Panc1 (cell line): ENCODE measurements around the gene AKAP13. TPM values are rescaled to one million over a fixed set of nuclear protein-coding genes. Genes with fewer than 3 reads are reported as not detected.

Source experiments
- ATAC-seq: fragments of 200-7000 bp; cut with Tn5 transposase; 2 replicates; pipeline ENCODE4 v1.9.1; 2020; ENCODE audit warnings: mild to moderate bottlenecking, moderate library complexity
- BruUV-seq: library from RNA; stranded (reverse); fragments of 400-500 nt; replicated peaks from 2 replicates; lab custom pipeline; 2021; lab: Mats Ljungman, UMichigan
- CTCF ChIA-PET: fragments of 300-600 bp; sonication (Branson Sonifier 250); formaldehyde crosslinking; loops from one replicate; lab custom pipeline; 2022; ENCODE audit warnings: antibody characterized with exemption; lab: Charles Lee
- POLR2A ChIA-PET: fragments of 300-600 bp; sonication (Branson Sonifier 250); formaldehyde crosslinking; loops from one replicate; lab custom pipeline; 2022; ENCODE audit warnings: antibody characterized with exemption; lab: Charles Lee
- DNase-seq: peaks from one replicate; pipeline ENCODE4 v3.0.0-alpha.2; 2010; ENCODE audit warnings: low read depth, low spot score
- H3K27ac ChIP-seq: 2 replicates; pipeline ENCODE4 v1.5.1; 2011; ENCODE audit warnings: mild to moderate bottlenecking, low read length, inconsistent platforms
- H3K27me3 ChIP-seq: fragments of 200-500 bp; sonication (Bioruptor generic); 2 replicates; pipeline ENCODE4 v1.6.0; 2014; ENCODE audit warnings: low read length, inconsistent platforms; ENCODE audit not compliant: control insufficient read depth, insufficient read depth
- H3K36me3 ChIP-seq: fragments of 200-500 bp; sonication (Bioruptor generic); 2 replicates; pipeline ENCODE4 v1.5.1; 2014; ENCODE audit warnings: inconsistent platforms, mild to moderate bottlenecking, low read length, moderate library complexity; ENCODE audit not compliant: control insufficient read depth, insufficient read depth
- H3K4me1 ChIP-seq: 2 replicates; pipeline ENCODE4 v1.5.1; 2011; ENCODE audit warnings: inconsistent platforms, mild to moderate bottlenecking, low read length, moderate library complexity; ENCODE audit not compliant: control insufficient read depth, insufficient read depth
- H3K4me3 ChIP-seq, 2 experiments: 2 replicates each; pipeline ENCODE4 v1.5.1; 2011 to 2012; ENCODE audit warnings: low read depth in 2 of 2, low read length in 2 of 2, mild to moderate bottlenecking in 2 of 2, inconsistent platforms in 1 of 2, moderate library complexity in 1 of 2
- H3K9me3 ChIP-seq: fragments of 200-500 bp; sonication (Bioruptor generic); 2 replicates; pipeline ENCODE4 v1.5.1; 2014; ENCODE audit warnings: low read depth, mild to moderate bottlenecking, inconsistent platforms, low read length, moderate library complexity; ENCODE audit not compliant: control insufficient read depth, insufficient read depth
- POLR2AphosphoS5 ChIP-seq: IDR thresholded peaks from 2 replicates; pipeline ENCODE4 v1.6.1; 2012; ENCODE audit warnings: mild to moderate bottlenecking, low read depth, low read length, moderate library complexity
- SIN3A ChIP-seq: IDR thresholded peaks from 2 replicates; pipeline ENCODE4 v1.6.1; 2012; ENCODE audit warnings: low read depth, mild to moderate bottlenecking, low read length, moderate library complexity, borderline replicate concordance; ENCODE audit not compliant: insufficient read depth
- TCF7L2 ChIP-seq: IDR thresholded peaks from 2 replicates; pipeline ENCODE4 v1.6.1; 2011; ENCODE audit warnings: mild to moderate bottlenecking, low read depth, low read length, inconsistent platforms
- in situ Hi-C: cut with HindIII; loops from 2 replicates; pipeline ENCODE4 v1.10.0; 2016; ENCODE audit warnings: low sequenced_read_pairs, low pct_unique_long_range_greater_than_20kb
- intact Hi-C: fragments of 100-400 bp; cut with micrococcal nuclease; formaldehyde crosslinking; loops from one replicate; pipeline ENCODE4 v1.10.0; 2022; ENCODE audit not compliant: unreplicated experiment
- total RNA-seq: library from RNA; stranded (reverse); gene quantifications from one replicate; pipeline ENCODE4 v1.2.1, GENCODE V29; 2021; ENCODE audit not compliant: unreplicated experiment
- TF ChIP-seq, protein P1 (sequence below), 2 experiments: IDR thresholded peaks; 2 replicates each; pipeline ENCODE4 v1.6.1; 2011 to 2012; ENCODE audit warnings: low read depth in 2 of 2, control low read depth in 1 of 2, low read length in 1 of 2, mild to moderate bottlenecking in 1 of 2, moderate library complexity in 1 of 2; ENCODE audit not compliant: insufficient read depth in 1 of 2
- TF ChIP-seq, protein P2 (sequence below): fragments of 450-650 bp; IDR thresholded peaks from 2 replicates; pipeline ENCODE4 v1.5.1; 2017; ENCODE audit warnings: mild to moderate bottlenecking

AKAP13 gene
- total RNA-seq, 1 experiment from 2014 or later, result 94.2 TPM

DNA sequence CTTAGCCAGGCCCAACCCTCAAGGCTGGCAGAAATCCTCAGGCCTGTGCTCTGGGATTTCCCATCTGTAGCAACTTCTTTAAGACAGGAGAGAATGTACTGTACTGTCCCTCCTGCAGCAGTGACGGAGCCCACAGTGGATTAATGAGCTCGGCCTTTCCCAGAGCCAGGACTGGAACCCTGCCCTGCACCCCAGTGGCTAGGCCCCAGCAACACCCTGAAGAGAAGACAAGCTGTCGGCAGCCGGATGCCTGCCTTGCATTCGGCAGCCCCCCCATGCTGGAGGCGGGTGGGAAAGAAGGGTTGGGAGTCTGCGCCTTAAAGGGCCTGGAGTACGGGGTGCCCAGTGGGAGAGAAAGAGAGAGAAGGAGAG, 382.3 kb downstream of the AKAP13 start:
- peaks cover 5% of the 10 kb centered on the region; the same call in 1 of the 2 replicates for H3K4me1 ChIP-seq
- in situ Hi-C loops, result no loop called here
- ATAC-seq (no peak), DNase-seq (no peak)
- no peak overlapping the region for H3K27ac ChIP-seq
- no peaks in the 10 kb centered on the region for H3K36me3 ChIP-seq
- no peak overlapping the region for H3K4me3 ChIP-seq
- H3K9me3 ChIP-seq, result no peaks in the 10 kb centered on the region
- CTCF ChIA-PET, result interaction anchor here (0.6 kb wide), 1 partner anchor 473 kb away, joined by 3 read pairs; no protein-coding TSS in a partner anchor
- intact Hi-C loops, result no loop called here
- TF ChIP-seq, protein P1, sequence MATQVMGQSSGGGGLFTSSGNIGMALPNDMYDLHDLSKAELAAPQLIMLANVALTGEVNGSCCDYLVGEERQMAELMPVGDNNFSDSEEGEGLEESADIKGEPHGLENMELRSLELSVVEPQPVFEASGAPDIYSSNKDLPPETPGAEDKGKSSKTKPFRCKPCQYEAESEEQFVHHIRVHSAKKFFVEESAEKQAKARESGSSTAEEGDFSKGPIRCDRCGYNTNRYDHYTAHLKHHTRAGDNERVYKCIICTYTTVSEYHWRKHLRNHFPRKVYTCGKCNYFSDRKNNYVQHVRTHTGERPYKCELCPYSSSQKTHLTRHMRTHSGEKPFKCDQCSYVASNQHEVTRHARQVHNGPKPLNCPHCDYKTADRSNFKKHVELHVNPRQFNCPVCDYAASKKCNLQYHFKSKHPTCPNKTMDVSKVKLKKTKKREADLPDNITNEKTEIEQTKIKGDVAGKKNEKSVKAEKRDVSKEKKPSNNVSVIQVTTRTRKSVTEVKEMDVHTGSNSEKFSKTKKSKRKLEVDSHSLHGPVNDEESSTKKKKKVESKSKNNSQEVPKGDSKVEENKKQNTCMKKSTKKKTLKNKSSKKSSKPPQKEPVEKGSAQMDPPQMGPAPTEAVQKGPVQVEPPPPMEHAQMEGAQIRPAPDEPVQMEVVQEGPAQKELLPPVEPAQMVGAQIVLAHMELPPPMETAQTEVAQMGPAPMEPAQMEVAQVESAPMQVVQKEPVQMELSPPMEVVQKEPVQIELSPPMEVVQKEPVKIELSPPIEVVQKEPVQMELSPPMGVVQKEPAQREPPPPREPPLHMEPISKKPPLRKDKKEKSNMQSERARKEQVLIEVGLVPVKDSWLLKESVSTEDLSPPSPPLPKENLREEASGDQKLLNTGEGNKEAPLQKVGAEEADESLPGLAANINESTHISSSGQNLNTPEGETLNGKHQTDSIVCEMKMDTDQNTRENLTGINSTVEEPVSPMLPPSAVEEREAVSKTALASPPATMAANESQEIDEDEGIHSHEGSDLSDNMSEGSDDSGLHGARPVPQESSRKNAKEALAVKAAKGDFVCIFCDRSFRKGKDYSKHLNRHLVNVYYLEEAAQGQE (IDR thresholded peaks at IDR 0.05; ENCODE audit: insufficient read depth in 1 of 2, low read depth in 2 of 2, low read length in 1 of 2), result no peak
- TF ChIP-seq TCF7L2, result no peak
- TF ChIP-seq, protein P2, sequence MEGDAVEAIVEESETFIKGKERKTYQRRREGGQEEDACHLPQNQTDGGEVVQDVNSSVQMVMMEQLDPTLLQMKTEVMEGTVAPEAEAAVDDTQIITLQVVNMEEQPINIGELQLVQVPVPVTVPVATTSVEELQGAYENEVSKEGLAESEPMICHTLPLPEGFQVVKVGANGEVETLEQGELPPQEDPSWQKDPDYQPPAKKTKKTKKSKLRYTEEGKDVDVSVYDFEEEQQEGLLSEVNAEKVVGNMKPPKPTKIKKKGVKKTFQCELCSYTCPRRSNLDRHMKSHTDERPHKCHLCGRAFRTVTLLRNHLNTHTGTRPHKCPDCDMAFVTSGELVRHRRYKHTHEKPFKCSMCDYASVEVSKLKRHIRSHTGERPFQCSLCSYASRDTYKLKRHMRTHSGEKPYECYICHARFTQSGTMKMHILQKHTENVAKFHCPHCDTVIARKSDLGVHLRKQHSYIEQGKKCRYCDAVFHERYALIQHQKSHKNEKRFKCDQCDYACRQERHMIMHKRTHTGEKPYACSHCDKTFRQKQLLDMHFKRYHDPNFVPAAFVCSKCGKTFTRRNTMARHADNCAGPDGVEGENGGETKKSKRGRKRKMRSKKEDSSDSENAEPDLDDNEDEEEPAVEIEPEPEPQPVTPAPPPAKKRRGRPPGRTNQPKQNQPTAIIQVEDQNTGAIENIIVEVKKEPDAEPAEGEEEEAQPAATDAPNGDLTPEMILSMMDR, result no peak
- TF ChIP-seq POLR2AphosphoS5, result no peak
- no peak for TF ChIP-seq SIN3A
- no TSS peak for BruUV-seq
- POLR2A ChIA-PET, result no interaction called here
- H3K27me3 ChIP-seq, result no peaks in the 10 kb centered on the region

DNA sequence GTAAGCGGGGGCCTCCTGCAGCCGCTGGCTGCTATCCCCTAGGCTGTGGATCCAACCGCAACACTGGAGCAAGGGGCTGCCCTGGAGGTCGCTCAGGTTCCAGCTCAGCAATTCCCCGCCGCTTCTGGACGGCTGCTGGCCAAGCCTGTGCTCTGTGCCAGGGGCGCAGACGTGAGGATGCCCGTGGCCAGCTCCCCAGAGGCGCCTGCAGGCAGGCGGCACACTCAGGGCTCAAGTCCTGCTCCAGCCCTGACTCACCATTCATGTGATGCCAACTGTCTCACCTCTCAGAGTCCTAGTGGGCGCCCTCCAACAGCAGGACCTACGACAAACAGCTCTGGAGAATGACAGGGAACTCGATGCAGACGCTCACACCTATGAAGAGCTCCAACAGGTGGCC, 382.8 kb downstream of the AKAP13 start:
- peaks cover 5% of the 10 kb centered on the region; the same call in 1 of the 2 replicates for H3K4me1 ChIP-seq
- H3K27me3 ChIP-seq, result no peaks in the 10 kb centered on the region
- POLR2A ChIA-PET, result no interaction called here
- intact Hi-C loops (no loop called here), in situ Hi-C loops (no loop called here)
- H3K9me3 ChIP-seq, result no peaks in the 10 kb centered on the region
- CTCF ChIA-PET, result no interaction called here
- DNase-seq, result no peak
- TF ChIP-seq, protein P2, result no peak
- no peak for TF ChIP-seq TCF7L2
- TF ChIP-seq, protein P1 (IDR thresholded peaks at IDR 0.05; ENCODE audit: insufficient read depth in 1 of 2, low read depth in 2 of 2, low read length in 1 of 2), result no peak
- TF ChIP-seq SIN3A, result no peak
- TF ChIP-seq POLR2AphosphoS5, result no peak
- H3K27ac ChIP-seq, result no peak overlapping the region
- ATAC-seq, result no peak
- no TSS peak for BruUV-seq
- H3K36me3 ChIP-seq, result no peaks in the 10 kb centered on the region
- H3K4me3 ChIP-seq, result no peak overlapping the region
